Loucy (cell line): ENCODE results near the gene AGT.

ENCODE experiments used
- EZH2phosphoT487 ChIP-seq: fragments of 200-600 bp; IDR thresholded peaks from 2 replicates; pipeline ENCODE4 v1.6.1; 2018; ENCODE audit warnings: antibody characterized with exemption, mild to moderate bottlenecking, moderate library complexity, borderline replicate concordance
- TF ChIP-seq, protein P1 (sequence below): fragments of 200-600 bp; sonication (generic); conservative IDR thresholded peaks from 2 replicates; pipeline ENCODE4 v1.5.1; 2014; ENCODE audit warnings: mild to moderate bottlenecking, antibody characterized with exemption, low read length

DNA sequence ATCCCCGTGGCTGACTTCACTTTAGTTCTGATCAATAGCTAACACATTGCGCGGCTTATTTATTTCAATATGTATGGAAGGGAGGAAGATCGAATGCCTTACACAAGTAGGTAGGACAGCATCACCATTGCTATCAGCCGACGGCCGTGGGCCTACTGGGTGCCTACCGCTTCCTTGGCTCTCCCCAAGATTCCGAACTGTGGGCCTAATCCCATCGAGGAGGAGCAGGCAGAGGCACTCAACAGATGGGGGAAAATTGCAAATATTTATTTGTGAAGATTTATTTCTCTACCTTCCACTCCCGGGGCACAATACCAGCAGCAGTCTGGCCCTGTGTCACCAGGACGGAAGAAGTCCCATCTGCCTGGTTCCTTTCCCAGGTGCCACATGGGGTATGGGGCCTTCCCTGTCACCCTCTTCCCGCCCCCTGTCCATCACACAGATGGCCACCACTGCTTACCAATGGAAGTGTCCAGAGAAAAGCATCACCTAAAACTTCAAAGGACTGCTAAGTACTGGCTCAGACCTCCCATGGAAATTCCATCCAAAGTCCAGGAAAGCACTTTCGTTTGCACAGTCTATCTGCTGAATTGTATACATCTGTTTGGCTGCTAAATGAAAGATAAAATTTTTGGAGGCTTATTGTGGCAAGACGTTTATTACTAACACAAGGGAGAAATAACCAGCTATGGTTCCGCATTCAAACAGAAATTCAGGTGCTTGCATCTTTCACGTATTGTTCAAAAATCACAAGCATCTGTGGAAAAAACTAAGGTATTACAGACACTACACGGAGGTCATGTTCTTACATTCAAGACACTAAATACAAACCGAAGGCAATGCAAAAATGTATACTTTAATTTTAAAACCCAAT lies 11.8 kb downstream of the AGT start:
- TF ChIP-seq, protein P1, sequence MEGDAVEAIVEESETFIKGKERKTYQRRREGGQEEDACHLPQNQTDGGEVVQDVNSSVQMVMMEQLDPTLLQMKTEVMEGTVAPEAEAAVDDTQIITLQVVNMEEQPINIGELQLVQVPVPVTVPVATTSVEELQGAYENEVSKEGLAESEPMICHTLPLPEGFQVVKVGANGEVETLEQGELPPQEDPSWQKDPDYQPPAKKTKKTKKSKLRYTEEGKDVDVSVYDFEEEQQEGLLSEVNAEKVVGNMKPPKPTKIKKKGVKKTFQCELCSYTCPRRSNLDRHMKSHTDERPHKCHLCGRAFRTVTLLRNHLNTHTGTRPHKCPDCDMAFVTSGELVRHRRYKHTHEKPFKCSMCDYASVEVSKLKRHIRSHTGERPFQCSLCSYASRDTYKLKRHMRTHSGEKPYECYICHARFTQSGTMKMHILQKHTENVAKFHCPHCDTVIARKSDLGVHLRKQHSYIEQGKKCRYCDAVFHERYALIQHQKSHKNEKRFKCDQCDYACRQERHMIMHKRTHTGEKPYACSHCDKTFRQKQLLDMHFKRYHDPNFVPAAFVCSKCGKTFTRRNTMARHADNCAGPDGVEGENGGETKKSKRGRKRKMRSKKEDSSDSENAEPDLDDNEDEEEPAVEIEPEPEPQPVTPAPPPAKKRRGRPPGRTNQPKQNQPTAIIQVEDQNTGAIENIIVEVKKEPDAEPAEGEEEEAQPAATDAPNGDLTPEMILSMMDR, result no peak
- no peak for TF ChIP-seq EZH2phosphoT487
